GM19025 (cell line): ENCODE measurements around the gene DGUOK.
A peak's percentile ranks its signal among the peaks of the same experiment; 100 is the strongest.

Source experiments
- ATAC-seq: cut with Tn5 transposase; IDR thresholded peaks from one replicate; pipeline ENCODE4 v1.9.1; 2021; ENCODE audit warnings: mild to moderate bottlenecking, low read depth, moderate library complexity; ENCODE audit not compliant: unreplicated experiment

The DGUOK gene

DNA sequence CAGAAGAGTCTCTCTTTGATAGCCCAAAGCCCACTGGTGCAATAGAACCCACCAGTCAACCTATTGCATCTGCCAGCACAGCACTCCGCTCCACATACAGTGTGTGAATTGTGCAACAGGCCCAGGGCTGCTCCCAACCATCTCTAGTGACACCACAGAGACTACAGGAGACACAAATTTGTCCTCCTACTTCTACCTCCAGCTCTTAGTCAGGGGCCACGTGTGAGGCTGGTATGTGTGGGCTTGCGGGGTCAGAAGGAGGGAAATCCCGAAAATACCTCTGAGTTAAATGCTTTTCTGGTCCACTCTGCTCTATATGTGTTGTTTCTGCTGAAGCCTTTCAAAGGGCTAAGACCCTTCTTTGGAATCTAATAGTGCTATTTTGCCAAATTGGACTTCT, 18.0 kb downstream of the DGUOK start:
- no peak for ATAC-seq

DNA sequence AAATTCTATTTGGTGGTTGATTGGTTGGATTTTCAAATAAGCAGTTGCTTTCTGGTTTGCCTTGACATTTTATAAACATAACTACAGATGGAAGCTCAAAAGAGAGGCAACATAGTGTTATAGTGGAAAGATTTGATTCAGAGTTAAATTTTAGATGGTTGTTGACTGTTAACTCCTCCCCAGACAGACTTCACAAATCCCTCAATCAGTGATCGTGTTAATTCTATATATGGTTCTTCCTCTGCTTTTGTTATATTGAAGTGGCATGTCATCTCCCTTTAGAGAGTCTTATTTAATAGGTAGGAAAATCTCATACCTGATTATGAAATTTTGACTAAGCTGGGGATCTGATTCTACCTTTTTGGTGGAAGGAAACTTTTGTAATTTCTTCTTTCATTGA, 19.5 kb downstream of the DGUOK start:
- no peak for ATAC-seq

DNA sequence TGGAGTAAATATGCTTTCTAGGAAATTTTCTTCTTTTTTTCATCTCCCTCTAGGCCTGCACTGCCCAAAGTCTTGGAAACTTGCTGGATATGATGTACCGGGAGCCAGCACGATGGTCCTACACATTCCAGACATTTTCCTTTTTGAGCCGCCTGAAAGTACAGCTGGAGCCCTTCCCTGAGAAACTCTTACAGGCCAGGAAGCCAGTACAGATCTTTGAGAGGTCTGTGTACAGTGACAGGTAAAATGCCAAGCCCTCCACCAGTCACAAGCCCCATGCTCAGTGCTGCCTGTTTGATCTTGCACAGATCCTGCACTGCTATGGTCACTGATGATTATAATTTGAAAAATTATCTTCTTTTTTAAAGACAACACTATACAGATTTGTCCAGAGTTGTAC, 20.0 kb downstream of the DGUOK start:
- no peak for ATAC-seq

DNA sequence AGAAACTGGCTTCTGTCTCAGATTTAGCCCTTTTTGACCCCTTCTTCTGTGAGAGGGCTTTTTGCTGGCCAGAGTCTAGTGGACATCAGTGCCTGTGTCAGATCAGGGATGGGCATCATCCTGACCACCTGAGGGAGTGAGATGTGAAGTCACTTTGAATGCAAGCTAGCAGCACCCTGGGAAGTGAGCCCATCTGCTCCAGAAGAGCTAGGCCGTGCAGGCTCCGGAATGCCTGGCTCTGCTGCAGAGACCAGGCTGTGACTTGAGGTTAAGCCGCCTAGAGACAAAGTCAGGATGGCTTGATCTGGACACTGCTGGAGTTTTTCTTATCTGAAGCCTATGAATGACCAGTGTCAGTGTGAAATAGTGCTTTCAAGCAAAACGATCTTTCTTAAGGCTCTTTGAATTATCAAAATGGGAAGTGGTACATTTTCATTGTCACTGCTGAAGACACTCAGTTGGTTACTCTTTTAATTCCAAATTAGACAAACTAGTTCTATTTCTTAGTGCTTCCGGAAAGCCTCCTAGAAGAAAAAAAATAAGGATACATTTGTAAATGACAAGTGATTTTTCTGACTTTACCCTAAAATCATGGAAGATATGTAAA, 20.8 kb downstream of the DGUOK start:
- ATAC-seq, result no peak

DNA sequence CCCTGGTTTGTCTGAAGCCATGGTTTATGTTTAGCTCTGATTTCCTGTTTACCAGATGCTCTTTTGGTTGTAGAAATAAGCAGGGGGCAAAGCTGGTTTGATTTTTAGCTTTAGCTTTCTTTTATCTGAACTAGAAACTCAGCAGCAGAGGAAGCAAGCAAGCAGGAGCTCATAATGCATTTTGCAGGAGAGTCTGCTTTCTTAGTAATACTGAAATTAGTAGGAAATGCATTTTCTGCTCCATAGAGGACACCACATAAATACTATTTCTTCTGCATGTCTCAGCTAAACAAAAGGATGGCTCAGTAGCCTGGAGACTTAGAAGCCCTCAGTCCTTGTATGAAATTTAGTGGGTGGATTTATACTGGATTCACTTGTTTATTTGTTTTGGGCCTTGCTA, 23.1 kb downstream of the DGUOK start:
- no peak for ATAC-seq

DNA sequence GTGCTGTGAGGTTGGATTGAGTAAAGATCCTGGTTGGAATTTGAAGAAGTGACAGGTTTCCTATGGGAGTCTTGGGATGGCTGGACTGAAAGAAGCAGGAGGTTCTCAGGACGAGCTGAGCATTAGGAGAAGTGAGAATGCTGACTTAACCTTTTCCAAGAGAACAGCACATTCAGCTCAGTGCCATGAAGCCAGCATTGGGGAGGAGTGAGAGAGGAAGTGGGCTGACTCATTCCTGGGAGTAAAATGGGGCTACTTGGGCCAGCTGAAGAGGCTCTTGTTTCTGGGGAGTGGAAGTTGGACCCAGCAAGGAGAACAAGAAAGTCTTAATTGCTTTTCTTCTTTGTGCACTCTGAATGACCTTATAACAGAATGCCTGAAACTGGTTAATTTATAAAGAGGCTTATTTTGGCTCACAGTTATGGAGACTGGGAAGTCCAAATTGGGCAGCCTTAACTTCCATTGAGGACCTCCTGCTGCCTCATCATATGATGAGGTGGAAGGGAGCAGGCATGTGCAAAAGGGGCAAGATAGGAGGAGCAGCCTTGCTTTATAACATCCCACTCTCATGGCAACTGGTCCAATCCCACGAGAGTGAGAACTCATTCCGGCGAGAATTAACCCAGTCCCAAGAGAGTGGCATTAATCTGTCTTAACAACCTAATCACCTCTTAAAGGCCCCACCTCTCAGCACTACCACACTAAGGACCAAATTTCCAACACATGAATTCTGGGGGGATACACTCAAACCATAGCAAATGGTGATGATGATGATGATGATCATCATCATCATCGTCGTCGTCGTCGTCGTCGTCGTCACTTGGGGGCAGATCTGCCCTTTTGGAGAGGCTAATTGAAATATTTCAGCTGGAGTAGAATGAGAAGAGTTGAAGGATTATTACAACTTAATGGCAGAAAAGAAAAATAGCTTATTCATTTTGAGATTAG, 26.1 kb downstream of the DGUOK start:
- no peak for ATAC-seq

DNA sequence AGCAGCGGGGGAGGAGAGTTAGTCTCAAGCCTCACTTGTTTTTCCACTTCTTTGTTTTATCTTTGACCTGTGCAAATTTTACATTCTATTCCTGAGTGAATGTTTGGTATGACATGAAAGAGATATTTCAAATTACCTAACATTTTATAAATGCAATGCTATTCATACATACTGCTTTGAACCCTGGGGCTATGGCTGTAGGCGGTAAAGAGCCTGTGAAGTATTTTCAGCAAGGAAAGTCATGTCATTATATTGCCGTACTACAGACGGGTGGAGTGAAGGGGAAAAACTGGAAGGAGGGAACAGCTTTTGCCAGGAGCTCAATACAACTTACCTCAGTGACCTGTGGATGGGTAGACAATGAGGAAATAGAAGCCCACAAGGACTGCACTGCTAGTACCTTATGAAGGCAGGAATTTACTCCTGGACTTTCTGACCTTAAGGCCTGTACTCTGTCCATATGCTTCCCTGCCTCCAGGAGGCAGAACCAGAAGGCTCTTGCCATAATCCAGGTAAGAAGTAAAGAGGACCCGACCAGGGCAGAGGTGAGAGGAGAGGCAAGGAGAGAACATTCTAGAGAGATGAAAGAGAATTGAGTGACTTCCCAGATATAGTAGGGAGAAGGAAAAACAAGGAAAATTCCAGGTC, 29.7 kb downstream of the DGUOK start:
- no peak for ATAC-seq

DNA sequence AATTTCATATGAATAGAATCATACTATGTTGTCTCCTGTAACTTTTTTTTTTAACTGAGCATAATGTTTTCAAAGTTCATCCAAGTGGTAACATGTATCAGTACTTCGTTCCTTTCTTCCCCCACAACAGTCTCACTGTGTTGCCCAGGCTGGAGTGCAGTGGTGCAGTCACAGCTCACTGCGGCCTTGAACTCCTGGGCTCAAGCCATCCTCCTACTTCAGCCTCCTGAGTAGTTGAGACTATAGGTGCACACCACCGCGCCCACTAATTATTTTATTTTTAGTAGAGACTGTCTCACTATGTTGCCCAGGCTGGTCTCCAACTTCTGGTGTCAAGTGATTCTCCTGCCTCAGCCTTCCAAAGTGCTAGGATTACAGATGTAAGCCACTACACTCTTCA, 34.6 kb downstream of the DGUOK start:
- no peak for ATAC-seq

DNA sequence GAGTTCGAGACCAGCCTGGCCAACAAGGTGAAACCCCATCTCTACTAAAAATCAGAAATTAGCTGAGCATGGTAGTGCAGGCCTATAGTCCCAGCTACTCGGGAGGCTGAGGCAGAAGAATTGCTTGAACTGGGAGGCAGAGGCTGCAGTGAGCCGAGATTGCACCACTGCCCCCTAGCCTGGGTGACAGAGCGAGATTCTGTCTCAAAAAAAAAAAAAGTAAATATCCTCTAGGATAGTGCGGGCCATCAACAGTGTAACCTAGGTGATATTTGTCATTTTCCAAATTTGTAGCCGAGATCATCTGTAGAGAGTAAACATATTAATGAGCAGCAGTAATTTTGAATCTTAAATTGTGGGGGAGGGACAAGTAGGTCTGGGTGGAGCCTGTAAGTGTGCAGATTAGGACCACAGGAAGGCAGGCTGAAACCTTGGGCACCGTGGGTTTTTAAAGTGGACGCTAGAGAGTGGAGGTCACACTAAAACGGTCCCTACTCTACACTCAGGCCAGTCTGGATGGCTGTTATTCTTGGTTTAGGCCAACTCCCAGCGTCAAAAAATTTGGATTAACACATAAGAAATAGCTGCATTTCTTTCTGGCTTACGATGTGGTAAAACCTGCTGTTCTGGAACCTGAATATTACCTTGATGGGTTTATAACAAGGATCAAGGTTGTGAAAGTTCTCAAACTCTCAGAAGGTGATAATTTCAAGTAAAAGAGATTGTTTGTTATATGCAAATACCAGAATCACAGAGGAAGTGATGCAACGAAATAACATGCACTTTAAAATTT, 35.3 kb downstream of the DGUOK start:
- ATAC-seq, result no peak

DNA sequence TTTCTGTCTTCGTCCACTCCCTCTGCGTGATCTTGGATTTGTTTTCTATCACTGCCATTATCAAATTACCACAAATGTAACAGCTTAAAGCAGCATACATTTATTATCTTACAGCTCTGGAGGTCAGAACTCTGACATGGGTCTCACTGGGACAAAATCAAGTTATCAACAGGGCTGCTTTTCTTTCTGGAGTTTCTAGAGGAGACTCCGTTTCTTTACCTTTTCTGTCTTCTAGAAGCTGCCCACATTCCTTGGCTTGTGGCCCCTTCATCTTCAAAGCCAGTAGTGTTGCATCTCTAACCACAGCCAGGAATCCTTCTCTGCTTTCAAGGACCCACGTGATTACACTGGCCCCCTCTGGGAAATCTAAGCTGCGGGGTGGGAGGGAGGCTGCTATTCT, 36.1 kb downstream of the DGUOK start:
- ATAC-seq, result no peak

DNA sequence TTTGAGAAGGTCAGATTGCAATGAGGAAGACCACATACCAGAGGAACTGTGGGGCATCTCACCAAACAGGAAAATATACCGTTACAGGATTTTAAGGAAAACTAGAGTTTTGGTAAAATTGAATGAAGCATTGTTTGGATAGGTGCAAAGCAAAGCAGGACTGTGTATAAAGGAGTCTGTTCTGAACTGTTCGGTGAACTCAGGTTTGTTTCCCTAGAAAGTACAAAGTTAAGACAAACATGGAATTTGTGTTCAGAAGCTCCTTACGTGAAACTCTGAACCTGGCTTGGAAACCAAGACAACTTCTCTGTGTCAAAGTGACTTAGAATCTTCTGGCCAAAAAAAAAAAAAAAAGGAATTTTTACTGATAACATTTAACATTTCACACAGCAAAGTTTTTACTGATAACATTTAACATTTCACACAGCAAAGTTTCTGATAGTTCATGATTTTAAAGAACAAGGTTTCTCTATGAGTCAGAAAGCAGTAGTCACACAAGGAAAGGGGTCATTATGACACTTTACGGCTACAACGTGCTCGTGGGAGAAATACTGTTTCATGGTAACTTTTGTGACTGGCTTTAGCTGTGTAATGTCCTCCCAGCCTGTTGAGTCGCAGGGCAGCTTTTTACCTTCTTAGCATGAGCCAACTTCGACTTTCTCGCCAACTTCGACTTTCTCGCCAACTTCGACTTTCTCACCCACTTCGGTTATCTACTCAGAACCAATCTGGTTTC, 36.9 kb downstream of the DGUOK start:
- ATAC-seq, result no peak

DNA sequence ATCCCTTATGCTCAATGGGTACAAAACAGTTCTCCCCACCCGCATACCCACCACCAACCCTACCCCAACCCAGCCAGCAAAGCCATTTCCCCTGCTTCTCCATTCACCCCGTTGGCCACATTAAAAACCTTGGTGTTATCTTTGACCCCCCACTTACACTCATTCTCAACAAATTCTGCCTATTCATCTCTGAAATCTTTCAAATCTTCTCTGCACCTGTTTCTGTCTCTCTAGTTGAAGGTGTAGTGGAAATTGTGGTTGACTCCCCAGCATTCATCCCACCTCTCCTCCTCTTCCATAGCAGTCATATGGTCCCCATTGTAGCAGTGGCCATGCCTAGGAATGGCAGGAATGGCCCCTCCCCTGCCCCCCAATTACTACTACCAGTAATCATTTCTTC, 37.5 kb downstream of the DGUOK start:
- no peak for ATAC-seq

DNA sequence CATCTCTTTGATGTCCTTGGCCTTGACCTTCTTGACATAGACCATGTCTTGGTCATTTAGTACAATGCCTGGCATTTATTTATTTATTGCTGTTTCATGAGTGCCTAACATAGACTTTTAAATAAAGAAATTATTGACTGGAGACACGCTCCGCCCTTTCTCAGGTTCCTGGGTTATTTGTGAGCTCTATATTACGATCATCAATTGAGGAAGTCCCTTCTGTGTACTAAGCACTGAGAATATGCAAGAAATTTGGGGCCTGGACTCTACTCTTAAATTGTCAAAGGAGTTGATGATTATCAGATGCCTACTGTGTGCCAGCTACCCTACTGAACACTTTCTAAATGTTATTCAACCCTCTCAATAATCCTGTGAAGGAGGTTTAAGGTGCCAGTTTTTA, 38.4 kb downstream of the DGUOK start:
- ATAC-seq, result no peak

DNA sequence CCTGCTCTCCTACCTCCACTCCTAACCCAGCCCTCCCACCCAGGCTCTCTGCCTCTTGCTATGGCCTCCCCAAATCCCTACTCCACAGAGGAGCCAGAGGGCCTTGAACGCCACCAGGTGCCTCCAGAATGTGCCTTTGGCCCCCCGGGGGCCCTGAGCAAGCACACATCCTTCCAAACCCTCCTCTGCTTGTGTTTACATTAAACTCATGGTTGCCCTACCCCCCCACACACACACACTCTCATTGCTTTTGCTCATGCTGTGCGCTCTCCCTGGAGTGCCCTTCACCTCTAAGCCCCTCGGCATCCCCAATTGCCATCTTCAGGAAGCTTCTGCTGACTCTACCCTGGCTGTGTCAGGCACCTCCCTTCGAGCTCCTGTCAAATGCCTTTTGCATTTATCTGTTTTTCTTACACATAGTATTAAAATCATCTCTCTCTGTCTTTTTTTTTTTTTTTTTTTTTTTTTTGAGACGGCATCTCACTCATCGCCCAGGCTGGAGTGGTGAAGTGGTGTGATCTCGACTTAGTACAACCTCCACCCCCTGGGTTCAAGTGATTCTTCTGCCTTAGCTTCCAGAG, 41.8 kb downstream of the DGUOK start:
- no peak for ATAC-seq

DNA sequence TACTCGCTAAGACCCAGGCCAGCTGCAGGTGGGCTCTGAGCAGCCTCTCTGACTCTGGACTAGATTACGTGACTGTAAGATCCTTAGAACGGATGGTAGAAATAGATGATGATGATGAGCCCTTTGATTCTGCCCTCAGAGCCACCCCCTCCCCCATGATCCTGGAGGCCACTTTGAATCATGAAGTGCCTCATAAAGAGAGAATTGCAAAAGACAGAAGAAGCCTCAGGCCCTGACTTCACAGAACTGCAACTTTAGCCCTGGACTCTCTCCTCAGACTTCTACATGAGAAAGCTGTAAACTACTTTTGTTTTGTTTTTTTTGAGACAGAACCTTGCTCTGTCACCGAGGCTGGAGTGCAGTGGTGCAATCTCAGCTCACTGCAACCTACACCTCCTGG, 42.7 kb downstream of the DGUOK start:
- no peak for ATAC-seq

DNA sequence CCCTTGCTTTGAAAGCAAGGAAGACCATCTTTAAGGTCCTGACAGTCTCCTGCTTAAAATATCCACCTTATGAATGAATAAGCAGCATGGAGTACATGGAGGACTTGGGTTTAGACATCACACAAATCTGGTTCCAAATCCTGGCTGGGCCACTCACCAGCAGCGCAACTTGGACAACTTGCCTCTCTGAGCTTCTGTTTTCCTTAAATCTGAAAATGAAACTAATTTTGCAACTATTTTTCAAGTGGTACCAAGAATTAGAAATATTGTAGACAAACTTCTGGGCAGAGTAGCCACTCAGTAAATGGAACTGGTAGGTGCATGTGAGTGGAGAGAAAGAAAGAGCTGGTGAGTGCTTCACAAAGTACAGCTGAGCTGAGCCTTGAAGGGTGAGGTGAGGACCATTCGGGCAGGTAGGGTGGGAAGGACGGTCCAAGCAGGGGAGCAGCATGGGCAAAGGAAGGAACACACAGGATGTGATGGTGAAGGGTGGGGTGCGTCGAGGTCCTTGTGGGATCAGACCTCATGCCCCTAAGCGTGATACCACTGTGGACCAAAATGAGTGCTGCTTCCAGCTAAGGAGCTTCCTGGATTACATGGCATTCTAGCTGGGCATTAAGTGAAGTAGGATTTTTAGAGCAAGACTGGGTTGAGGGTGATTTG, 43.6 kb downstream of the DGUOK start:
- ATAC-seq, result no peak

DNA sequence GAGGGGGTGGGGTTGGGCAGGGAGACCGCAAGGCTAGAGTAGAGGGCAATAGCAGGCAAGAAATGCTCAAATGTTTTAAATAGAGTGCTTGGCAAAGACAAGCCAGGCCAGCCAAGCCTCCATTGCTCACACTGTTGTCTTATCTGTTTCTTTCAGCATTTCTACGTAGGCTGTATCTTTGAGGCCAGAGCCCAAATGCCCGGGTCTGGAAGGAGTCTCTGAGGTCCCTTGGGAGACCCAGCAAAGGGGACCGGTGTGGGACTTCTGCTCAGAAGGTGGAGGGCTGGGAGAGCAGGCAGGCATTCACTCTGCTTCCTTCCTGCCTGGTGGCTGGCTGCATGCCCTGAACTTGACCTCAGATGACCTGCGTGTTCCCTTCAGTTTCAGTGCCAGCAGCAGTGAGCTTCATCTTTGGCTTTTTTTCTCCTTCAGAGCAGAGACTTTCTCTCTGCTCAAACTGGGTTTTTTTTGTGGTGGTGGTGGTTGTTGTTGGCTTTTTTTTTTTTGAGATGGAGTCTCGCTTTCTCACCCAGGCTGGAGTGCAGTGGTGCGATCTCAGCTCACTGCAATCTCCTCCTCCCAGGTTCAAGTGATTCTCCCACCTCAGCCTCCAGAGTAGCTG, 44.3 kb downstream of the DGUOK start:
- ATAC-seq, result peak; percentile 87

DNA sequence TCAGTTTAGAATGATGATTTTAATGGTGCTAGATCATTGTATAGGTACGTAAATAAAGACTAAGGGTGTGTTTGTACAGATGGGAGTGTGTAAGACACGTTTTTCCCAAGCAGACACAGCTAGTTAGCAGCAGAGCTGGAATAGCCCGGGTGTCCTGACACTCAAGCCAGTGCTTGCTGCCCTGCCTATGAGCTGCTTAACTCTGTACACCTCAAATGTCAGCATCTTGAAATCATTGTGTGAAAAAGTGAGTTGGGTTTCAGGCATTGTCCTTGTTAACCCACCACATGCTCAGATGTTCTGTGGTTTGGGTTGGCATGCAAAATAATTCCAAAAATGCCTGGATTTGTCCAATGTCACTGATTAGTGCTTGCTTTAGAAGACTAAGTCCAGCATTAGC, 45.0 kb downstream of the DGUOK start:
- ATAC-seq, result no peak

DNA sequence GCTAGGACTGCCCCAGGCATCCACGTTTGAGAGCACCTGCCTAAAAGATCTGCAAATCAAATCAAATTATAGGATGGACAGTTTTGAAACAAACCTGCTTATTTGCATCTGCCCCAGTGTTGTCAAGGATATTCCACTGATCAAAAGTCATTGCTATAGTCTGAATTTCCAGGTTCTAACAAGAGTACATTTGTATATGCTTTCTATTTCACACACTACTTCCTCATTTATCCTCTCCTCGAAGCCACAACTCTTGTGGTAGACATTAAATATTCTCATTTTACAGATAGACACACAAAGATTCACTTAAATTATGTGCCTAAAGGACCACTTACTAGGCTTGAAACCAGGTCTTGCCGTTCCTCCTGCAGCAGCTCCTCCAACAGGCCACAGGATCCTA, 46.2 kb downstream of the DGUOK start:
- ATAC-seq, result no peak
